ENCODE measurements around the gene ADGRG3.

ADGRG3 gene

GRCh38 chr16:57658130-57658877, 9.8 kb upstream of the ADGRG3 start:
- Histone ChIP-seq H3K27ac (ENCODE audit: low read length) (no peak overlapping the region), H3K4me1 (ENCODE audit: low read length) (no peaks in the 10 kb centered on the region), H4K20me1 (ENCODE audit: insufficient read depth, low read length) (no peaks in the 10 kb centered on the region), H3K4me3 (ENCODE audit: low read length) (no peak overlapping the region), H3K4me2 (ENCODE audit: low read depth, low read length) (no peak overlapping the region), H3K79me2 (ENCODE audit: low read length) (no peaks in the 10 kb centered on the region), H3K36me3 (replicated peaks; ENCODE audit: insufficient read depth, low read length) (no peaks in the 10 kb centered on the region), H3K9me3 (replicated peaks; ENCODE audit: insufficient read depth, low read length) (no peaks in the 10 kb centered on the region), H3K9ac (ENCODE audit: low read length) (no peak overlapping the region), H3K9me2 (replicated peaks; ENCODE audit: insufficient read depth, low read length) (no peaks in the 10 kb centered on the region), H3F3A (ENCODE audit: insufficient read depth, low read length) (no peaks in the 10 kb centered on the region), H3K27me3 (replicated peaks; ENCODE audit: insufficient read depth, low read length) (no peaks in the 10 kb centered on the region), H2AFZ (ENCODE audit: low read length) (no peak overlapping the region)
- no peak for DNase-seq
- TF ChIP-seq EZH2 (optimal IDR thresholded peaks at IDR 0.05; ENCODE audit: low read depth, low read length): no peak
- TF ChIP-seq CTCF (IDR thresholded peaks at IDR 0.05; ENCODE audit: low read length): no peak
- no peak for TF ChIP-seq EZH2phosphoT487 (IDR thresholded peaks at IDR 0.05; ENCODE audit: low read length)

- no peak for DNase-seq
- no peak overlapping the region for H3K4me3 ChIP-seq (ENCODE audit: low read length)
- H3K9me3 ChIP-seq (replicated peaks; ENCODE audit: insufficient read depth, low read length): no peaks in the 10 kb centered on the region
- no peak overlapping the region for H2AFZ ChIP-seq (ENCODE audit: low read length)
- H3K9ac ChIP-seq (ENCODE audit: low read length): no peak overlapping the region
- H3K27ac ChIP-seq (ENCODE audit: low read length): no peak overlapping the region
- H4K20me1 ChIP-seq (ENCODE audit: insufficient read depth, low read length): no peaks in the 10 kb centered on the region
- H3K27me3 ChIP-seq (replicated peaks; ENCODE audit: insufficient read depth, low read length): no peaks in the 10 kb centered on the region
- no peak overlapping the region for H3K4me2 ChIP-seq (ENCODE audit: low read depth, low read length)
- H3K4me1 ChIP-seq (ENCODE audit: low read length): no peaks in the 10 kb centered on the region
- H3F3A ChIP-seq (ENCODE audit: insufficient read depth, low read length): no peaks in the 10 kb centered on the region
- H3K36me3 ChIP-seq (replicated peaks; ENCODE audit: insufficient read depth, low read length): no peaks in the 10 kb centered on the region
- H3K9me2 ChIP-seq (replicated peaks; ENCODE audit: insufficient read depth, low read length): no peaks in the 10 kb centered on the region
- no peak for TF ChIP-seq EZH2phosphoT487 (IDR thresholded peaks at IDR 0.05; ENCODE audit: low read length)
- no peak for TF ChIP-seq CTCF (IDR thresholded peaks at IDR 0.05; ENCODE audit: low read length)
- no peak for TF ChIP-seq EZH2 (optimal IDR thresholded peaks at IDR 0.05; ENCODE audit: low read depth, low read length)
- H3K79me2 ChIP-seq (ENCODE audit: low read length): no peaks in the 10 kb centered on the region
Observed at GRCh38 chr16:57658878-57659674, 9.0 kb upstream of the ADGRG3 start.

GRCh38 chr16:57660715-57661463, 7.2 kb upstream of the ADGRG3 start:
- Histone ChIP-seq H3F3A (ENCODE audit: insufficient read depth, low read length) (no peaks in the 10 kb centered on the region), H3K9me3 (replicated peaks; ENCODE audit: insufficient read depth, low read length) (no peaks in the 10 kb centered on the region), H3K36me3 (replicated peaks; ENCODE audit: insufficient read depth, low read length) (no peaks in the 10 kb centered on the region), H3K79me2 (ENCODE audit: low read length) (no peaks in the 10 kb centered on the region), H3K9me2 (replicated peaks; ENCODE audit: insufficient read depth, low read length) (no peaks in the 10 kb centered on the region), H3K4me2 (ENCODE audit: low read depth, low read length) (no peak overlapping the region), H3K4me3 (ENCODE audit: low read length) (no peak overlapping the region), H3K4me1 (ENCODE audit: low read length) (no peaks in the 10 kb centered on the region), H3K27me3 (replicated peaks; ENCODE audit: insufficient read depth, low read length) (no peaks in the 10 kb centered on the region), H3K9ac (ENCODE audit: low read length) (no peak overlapping the region), H2AFZ (ENCODE audit: low read length) (no peak overlapping the region), H3K27ac (ENCODE audit: low read length) (no peak overlapping the region), H4K20me1 (ENCODE audit: insufficient read depth, low read length) (no peaks in the 10 kb centered on the region)
- TF ChIP-seq CTCF (IDR thresholded peaks at IDR 0.05; ENCODE audit: low read length) (no peak), EZH2phosphoT487 (IDR thresholded peaks at IDR 0.05; ENCODE audit: low read length) (no peak), EZH2 (optimal IDR thresholded peaks at IDR 0.05; ENCODE audit: low read depth, low read length) (no peak)
- DNase-seq: no peak

Measured in MM.1S (cell line).